ENCODE data around the gene PDGFD. TPM values are rescaled to one million over a fixed set of nuclear protein-coding genes. Genes with fewer than 3 reads are reported as not detected.

Gene PDGFD
- polyA plus RNA-seq, 1 donor (not counting 4 experiments of a cell fraction or from before 2014, with no cell fraction given) = 0.28 TPM

DNA sequence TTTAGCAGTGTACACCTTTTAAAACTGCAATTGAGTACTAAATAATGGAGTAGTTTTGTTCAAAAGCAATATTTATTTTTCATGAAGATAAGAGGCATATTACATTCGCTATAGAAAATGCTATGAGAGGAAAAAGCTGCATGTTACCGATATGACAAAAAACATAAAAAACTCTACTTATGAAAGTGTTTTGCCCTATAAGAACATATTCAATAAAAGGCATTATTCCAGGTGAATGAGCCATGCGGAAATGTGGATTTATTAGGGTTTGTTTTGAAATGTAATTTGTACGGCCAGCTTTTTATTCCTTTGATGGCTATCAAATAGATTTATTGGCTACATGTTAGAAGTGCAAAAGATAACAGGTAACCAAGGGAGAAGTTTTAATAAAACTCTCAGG lies 256.8 kb downstream of the PDGFD start:
- Histone ChIP-seq H3K9ac (ENCODE audit: control insufficient read depth, extremely low read depth, insufficient read depth, low read length) (no peak overlapping the region), H3K9me3 (ENCODE audit: control insufficient read depth, low read depth, low read length) (no peaks in the 10 kb centered on the region), H3K79me2 (ENCODE audit: control insufficient read depth, insufficient read depth, low read length) (no peaks in the 10 kb centered on the region), H3K4me3 (ENCODE audit: control insufficient read depth in 2 of 3, extremely low read depth in 1 of 3, insufficient read depth in 2 of 3, low read depth in 1 of 3, low read length in 3 of 3) (no peak overlapping the region), H3K27ac (ENCODE audit: control insufficient read depth, insufficient read depth, low read length) (no peak overlapping the region), H4K20me1 (ENCODE audit: control insufficient read depth, extremely low read depth, insufficient read depth, low read length) (no peaks in the 10 kb centered on the region), H3K4me2 (ENCODE audit: control insufficient read depth, extremely low read depth, insufficient read depth, low read depth, low read length) (no peak overlapping the region), H3K9me1 (ENCODE audit: control insufficient read depth, extremely low read depth, insufficient read depth, low read length) (no peaks in the 10 kb centered on the region), H3K36me3 (ENCODE audit: control insufficient read depth in 2 of 2, extremely low read depth in 1 of 2, insufficient read depth in 2 of 2, low read length in 2 of 2) (no peaks in the 10 kb centered on the region), H2AFZ (ENCODE audit: control insufficient read depth, low read length) (no peak overlapping the region), H3K27me3 (ENCODE audit: control insufficient read depth, extremely low read depth, insufficient read depth, low read length) (no peaks in the 10 kb centered on the region), H3K4me1 (ENCODE audit: control insufficient read depth, extremely low read depth, insufficient read depth, low read length) (no peaks in the 10 kb centered on the region)
- dilution Hi-C loops (cut with MboI; ENCODE audit: extremely low pct_ligation_motif_present, low sequenced_read_pairs) = no loop called here
- no peak for FAIRE-seq
- no peak for DNase-seq (ENCODE audit: low read depth, low spot score)
- TF ChIP-seq, protein P1, sequence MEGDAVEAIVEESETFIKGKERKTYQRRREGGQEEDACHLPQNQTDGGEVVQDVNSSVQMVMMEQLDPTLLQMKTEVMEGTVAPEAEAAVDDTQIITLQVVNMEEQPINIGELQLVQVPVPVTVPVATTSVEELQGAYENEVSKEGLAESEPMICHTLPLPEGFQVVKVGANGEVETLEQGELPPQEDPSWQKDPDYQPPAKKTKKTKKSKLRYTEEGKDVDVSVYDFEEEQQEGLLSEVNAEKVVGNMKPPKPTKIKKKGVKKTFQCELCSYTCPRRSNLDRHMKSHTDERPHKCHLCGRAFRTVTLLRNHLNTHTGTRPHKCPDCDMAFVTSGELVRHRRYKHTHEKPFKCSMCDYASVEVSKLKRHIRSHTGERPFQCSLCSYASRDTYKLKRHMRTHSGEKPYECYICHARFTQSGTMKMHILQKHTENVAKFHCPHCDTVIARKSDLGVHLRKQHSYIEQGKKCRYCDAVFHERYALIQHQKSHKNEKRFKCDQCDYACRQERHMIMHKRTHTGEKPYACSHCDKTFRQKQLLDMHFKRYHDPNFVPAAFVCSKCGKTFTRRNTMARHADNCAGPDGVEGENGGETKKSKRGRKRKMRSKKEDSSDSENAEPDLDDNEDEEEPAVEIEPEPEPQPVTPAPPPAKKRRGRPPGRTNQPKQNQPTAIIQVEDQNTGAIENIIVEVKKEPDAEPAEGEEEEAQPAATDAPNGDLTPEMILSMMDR (optimal IDR thresholded peaks at IDR 0.05 in 1 of 3, IDR thresholded peaks at IDR 0.05 in 1 of 3, conservative IDR thresholded peaks at IDR 0.05 in 1 of 3; ENCODE audit: extremely low read depth in 1 of 3, insufficient read depth in 2 of 3, low read length in 3 of 3) = no peak
- no peak for TF ChIP-seq EZH2 (IDR thresholded peaks at IDR 0.05; ENCODE audit: low read length)

DNA sequence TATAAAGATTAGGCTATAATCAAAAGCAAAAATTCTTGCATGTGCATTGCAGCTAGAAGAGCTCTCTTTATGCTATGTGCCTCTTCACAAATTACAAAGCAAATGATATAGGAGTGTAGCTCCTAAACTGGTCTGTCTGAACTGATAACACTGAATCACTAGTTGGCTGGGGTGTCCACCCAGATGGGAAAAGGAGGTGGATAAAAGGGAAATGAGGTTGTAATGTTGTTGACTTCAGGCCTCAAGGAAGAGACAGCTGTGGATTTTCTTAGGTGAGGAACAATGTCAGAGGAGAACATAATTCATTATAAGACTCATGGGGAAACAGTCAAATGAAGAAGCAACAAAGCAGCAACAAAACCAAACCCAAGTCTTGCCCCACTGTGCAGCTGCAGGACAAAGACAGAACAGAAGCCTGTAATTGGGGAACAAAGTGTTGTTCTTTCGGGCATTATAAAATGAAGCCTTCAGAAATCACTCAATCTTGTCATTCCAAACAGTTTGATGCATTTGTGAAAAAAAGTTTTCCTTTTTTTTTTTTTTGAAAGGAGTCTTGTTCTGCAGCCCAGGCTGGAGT lies 257.6 kb downstream of the PDGFD start:
- Histone ChIP-seq H3K27me3 (ENCODE audit: control insufficient read depth, extremely low read depth, insufficient read depth, low read length) (no peaks in the 10 kb centered on the region), H3K36me3 (ENCODE audit: control insufficient read depth in 2 of 2, extremely low read depth in 1 of 2, insufficient read depth in 2 of 2, low read length in 2 of 2) (no peaks in the 10 kb centered on the region), H4K20me1 (ENCODE audit: control insufficient read depth, extremely low read depth, insufficient read depth, low read length) (no peaks in the 10 kb centered on the region), H3K9me3 (ENCODE audit: control insufficient read depth, low read depth, low read length) (no peaks in the 10 kb centered on the region), H3K9ac (ENCODE audit: control insufficient read depth, extremely low read depth, insufficient read depth, low read length) (no peak overlapping the region), H3K4me3 (ENCODE audit: control insufficient read depth in 2 of 3, extremely low read depth in 1 of 3, insufficient read depth in 2 of 3, low read depth in 1 of 3, low read length in 3 of 3) (no peak overlapping the region), H3K4me2 (ENCODE audit: control insufficient read depth, extremely low read depth, insufficient read depth, low read depth, low read length) (no peak overlapping the region), H3K4me1 (ENCODE audit: control insufficient read depth, extremely low read depth, insufficient read depth, low read length) (no peaks in the 10 kb centered on the region), H3K27ac (ENCODE audit: control insufficient read depth, insufficient read depth, low read length) (no peak overlapping the region), H3K79me2 (ENCODE audit: control insufficient read depth, insufficient read depth, low read length) (no peaks in the 10 kb centered on the region), H2AFZ (ENCODE audit: control insufficient read depth, low read length) (no peak overlapping the region), H3K9me1 (ENCODE audit: control insufficient read depth, extremely low read depth, insufficient read depth, low read length) (no peaks in the 10 kb centered on the region)
- dilution Hi-C loops (cut with MboI; ENCODE audit: extremely low pct_ligation_motif_present, low sequenced_read_pairs) = no loop called here
- FAIRE-seq (no peak), DNase-seq (ENCODE audit: low read depth, low spot score) (no peak)
- TF ChIP-seq EZH2 (IDR thresholded peaks at IDR 0.05; ENCODE audit: low read length) = no peak
- TF ChIP-seq, protein P1 (optimal IDR thresholded peaks at IDR 0.05 in 1 of 3, IDR thresholded peaks at IDR 0.05 in 1 of 3, conservative IDR thresholded peaks at IDR 0.05 in 1 of 3; ENCODE audit: extremely low read depth in 1 of 3, insufficient read depth in 2 of 3, low read length in 3 of 3) = no peak
